GM21360 (cell line): ENCODE measurements around the gene ZNF181.
"Not testable (repeated sequence)": the region's sequence is repeated elsewhere in the genome, so short reads cannot be mapped to it uniquely, and the experiment has no call there.

ENCODE experiments used
- ATAC-seq: cut with Tn5 transposase; IDR thresholded peaks from one replicate; pipeline ENCODE4 v1.9.1; 2021; ENCODE audit warnings: mild to moderate bottlenecking, moderate library complexity; ENCODE audit not compliant: unreplicated experiment

ZNF181 gene

DNA sequence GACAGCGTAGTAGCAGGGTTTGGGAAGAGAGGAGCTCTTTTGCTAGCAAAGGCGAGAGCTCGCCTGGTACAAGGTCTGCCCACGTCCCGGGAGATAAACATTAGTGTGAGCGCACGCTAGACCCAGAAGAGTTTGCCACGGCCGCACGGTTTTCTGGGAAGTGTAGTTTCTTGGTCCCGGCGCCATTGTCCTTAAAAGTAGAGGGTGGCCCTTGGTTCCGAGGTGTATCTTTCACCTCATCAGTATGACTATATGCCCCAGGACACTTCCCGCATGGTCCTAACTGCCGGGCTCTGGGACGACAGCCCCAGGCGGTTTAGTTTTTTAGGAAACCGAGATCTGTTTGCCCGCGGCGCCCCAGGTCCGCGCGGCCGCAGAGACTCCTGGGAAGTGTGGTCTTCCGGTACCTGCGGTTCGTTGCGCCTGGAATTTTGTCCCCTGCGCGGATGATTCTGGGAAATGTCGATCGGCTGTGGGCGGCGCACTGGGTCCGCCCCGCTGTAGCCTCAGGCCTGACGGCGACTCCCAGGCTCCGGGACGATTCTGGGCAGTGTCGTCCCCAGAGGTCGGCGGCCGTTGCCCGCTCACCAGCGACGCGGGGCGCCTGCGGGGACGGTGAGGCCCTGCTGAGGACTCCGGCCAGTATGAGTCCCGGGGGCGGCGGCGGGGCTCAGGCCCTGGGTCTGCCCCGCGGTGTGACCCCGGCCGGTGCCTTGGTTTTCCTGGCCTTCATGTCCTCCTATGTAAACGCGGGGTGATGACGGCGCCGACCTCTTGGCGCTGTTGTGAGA, at the start of gene ZNF181:
ZNF181 (plus strand) TSS at position 498 of the 791 bp plus-strand sequence. CDS start 795 bp downstream, outside the sequence.
- peak; percentile 68 for ATAC-seq

DNA sequence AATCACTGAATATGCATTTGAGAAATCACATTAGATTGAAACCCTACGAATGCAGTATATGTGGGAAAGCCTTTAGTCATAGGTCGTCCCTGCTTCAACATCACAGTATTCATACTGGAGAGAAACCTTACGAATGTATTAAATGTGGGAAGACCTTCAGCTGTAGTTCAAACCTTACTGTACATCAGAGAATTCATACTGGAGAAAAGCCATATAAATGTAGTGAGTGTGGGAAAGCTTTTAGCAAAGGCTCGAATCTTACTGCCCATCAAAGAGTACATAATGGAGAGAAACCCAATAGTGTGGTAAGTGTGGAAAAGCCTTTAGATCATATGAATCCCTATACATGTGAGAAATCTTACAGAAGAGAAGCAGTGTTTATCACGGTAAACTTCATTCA, 48.8 kb upstream of the ZNF181 start:
- ATAC-seq = not testable (repeated sequence)

DNA sequence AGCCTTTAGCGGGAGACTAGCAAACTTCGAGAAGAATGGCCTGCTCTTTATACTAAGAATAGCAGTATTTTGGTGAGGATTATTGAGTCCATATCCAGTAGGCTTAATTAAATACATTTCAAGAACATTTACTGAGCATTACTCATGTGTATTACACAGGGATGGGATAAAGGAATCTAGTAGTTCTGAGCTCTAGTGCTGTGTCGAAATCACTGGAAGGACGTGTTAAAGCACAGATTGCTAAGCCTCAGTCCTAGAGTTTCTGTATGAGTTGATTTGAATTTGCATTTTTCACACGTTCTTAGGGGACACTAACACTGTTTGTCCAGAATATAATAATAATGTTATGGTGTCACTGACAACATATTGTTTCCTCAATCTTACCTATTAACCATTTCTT, 47.6 kb upstream of the ZNF181 start:
- no peak for ATAC-seq

DNA sequence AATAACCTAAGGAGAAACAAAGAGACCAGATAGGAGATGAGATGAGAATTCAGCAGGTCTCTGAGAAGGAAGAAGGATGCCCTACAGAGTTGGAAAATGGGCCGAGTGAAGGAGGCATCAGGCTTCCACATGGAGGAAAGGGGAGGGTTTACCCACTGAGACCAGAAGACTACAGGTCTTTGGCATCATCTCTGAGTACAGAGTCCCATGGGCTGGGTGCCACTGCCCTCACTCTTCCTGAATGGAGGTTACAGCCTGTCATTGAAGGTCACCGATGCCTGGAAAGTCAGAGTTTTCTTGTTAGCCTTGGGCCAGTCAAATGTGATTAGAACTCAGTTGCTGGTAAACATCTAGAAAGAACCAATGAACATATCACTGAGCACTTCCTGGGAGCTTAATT, 46.7 kb upstream of the ZNF181 start:
- no peak for ATAC-seq

DNA sequence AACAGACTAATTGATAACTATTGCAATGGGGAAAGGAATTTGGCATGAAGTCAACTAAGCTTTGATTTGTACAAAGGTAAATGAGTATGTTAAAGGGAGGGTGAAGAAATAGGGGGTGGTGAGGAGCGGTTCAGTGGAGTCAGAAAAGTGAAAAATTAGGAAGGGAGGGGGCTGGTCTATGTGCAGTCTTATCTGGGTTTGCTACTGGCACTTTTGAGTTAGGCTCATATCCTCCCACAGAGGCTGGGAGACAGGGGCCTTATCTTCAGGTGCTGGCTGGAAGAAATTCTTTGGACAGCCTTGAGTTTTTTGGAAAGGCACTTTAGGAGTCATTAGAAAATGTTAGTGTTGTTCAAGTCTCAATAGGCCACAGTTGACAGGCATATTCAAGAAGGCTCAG, 45.5 kb upstream of the ZNF181 start:
- ATAC-seq = no peak

DNA sequence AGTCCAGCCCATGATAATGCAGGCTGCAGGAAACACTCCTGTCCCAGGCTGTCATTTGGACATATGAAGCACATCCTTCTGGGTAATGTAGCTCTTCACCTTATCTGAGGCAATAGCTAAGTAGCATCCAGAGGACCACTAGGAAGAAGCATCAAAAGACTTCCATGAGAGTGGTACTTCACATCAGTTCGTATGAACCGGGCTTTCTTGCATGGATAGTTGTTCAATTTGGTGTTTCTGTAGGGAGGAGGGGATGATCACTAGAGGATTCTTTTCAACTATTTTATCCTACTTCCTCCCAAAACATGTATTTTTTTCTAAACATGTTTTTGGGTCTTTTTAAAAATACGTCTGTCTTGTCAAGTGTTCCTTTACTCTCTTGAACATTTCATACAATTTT, 43.7 kb upstream of the ZNF181 start:
- ATAC-seq = no peak

DNA sequence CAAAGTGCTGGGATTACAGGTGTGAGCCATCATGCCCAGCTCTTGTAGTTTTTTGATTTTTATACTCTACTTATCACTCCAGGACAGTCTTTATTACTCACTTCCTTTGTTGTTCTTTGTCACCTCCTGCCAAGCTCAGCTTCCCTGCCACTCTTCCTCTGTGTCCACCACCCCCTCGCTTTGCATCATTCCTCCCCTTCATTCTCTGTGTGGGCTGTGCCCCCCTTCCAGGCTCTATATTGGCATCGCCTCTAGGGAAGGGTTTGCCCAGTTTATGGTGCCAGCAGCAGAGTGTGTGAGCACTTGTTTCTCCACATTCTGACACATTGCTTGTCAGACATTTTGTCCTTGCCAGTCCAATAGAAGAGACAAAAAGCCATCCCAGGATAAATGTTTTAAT, 41.5 kb upstream of the ZNF181 start:
- no peak for ATAC-seq

DNA sequence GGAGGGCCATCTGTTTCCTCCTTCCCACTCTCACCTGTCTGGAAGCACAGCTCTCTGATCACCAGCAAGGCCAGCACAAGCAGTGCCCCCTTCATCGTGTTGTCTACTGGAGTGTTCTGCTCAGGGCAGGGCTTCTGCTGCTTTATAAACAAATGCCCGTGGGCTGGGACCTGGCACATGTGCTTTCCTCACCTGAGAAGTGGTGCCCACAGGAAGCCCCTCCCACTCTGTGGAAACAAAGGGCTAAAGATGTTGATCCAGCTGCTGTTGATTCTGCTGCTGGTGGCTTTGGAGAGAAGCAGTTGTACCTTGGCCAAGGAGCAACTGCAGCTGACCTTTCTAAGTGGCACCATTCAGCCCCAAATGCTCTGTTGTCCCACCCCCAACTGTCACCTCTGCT, 26.4 kb upstream of the ZNF181 start:
- ATAC-seq = no peak

DNA sequence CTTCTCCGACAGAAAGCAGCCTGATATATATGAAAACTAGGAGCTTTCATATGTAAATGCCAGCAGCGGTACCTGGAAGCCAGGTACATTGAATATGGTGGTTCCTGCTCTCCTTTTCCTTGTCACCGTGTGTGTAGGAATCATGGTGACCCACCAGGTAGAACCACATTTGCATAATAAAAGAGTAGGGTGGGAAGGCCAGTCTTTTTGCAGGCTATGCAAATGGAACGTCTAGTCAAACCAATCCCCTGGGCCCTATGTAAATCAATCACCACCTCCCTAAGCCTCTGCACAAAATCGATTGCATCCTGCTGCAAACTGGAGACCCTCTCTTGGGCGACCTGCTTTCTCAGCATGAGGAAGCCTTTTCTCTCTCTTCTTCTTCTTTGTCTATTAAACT, 22.2 kb upstream of the ZNF181 start:
- no peak for ATAC-seq

DNA sequence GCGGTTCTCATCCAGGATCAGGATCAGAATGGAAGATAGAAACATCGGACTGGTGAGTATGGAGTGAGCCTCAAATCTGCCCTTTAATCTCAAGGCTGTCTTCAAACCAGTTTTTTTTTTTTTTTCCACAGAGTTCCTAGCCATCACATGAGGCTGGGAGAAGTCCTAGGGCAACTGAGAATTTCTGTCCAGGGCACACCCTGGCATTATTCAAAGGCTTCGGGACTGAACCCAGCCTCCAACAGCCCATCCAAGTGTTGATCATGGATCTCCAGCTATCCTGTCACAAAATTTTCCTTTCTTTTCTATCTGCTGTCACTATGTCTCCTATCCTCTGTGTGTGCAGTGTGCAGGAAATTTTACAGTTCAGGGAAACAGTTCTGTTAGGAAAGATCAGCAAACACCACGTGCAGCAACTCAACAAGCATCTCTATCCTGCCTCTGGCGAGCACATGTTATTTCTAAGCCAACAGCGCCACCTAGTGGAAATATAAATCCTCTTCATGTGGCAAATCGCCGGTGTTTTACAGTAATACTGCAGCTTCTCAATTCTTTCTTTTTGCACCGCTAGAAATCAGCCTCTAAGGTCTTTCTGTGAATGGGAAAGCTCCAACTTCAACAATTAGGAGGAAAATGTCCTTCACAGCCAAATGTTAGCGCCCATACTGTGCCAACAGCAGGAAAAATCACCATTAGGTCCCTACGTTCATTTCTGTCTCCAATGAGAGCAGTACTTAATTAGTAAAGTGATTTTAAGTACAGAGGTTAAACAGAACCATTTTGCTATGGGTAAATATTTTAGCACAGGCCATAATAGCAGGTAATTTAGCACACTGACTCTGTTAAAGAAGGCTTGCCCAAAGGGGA, 21.4 kb upstream of the ZNF181 start:
- no peak for ATAC-seq

DNA sequence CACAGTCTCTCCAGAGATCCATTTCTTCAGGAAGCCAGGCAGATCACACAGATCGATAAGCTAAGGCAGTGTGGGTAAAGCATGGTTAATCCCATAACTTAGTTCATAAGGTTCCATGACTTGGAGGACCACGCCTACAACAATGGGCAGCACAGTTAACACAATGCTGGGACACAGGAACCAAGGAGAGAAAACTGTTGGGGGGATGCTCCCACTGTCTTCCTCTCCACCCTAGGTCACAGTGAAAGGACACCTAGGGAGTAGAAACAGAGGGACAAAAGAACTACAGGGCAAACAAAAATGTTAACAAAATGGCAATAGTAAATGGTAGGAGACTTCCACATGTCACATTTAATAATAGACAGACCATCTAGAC, 20.8 kb upstream of the ZNF181 start:
- ATAC-seq = no peak

DNA sequence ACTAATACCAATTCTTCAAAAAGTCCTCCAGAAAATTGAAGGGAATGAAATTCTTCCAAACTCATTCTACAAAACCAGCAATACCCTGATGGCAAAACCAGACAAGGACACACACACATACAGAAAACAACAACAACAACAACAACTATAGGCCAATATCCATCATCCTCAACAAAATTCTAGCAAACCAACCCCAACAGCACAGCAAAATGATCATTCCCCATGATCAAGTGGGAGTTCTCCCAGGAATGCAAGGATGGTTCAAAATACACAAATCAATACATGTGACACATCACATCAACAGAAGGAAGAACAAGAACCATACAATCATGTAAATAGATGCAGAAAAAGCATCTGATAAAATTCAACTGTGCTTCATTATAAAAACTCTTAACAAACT, 18.7 kb upstream of the ZNF181 start:
- no peak for ATAC-seq

DNA sequence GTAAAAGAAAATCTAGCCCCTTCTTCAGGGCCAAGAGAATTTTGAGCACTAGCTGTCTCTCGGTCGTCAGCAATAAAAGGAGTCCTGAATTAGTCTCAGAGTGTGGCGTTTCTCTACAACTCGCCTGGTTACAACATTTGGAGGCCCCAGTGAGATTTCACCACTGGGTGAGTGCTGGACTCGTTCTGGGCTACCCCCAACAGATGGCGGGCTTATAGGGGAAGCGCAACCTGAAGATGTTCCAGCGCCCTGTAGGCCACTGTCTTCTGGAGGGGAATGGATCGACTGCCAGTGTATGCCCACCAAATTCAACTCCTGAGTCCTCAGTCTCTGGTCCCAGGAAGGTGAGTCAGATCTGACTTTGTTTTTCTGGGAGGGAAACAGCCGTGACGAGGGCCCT, 11.7 kb upstream of the ZNF181 start:
- no peak for ATAC-seq

DNA sequence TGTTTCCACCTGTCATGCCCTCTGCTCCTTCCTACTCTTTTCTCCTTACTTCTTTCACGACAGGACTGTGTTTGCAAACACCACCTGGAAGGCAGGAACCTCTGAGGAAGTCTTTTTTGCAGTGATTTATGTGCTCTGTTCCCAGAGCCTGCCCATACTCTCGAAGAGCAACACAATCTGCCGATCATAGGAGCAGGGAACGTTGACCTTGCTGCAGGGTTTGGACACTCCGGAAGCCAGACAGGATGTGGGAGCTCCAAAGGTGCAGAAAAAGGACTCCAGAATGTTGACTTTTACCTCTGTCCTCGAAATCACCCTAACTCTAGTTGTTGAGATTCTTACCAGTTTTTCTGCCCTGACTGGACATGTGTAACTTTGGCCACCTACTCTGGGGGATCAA, 8.6 kb upstream of the ZNF181 start:
- ATAC-seq = no peak

DNA sequence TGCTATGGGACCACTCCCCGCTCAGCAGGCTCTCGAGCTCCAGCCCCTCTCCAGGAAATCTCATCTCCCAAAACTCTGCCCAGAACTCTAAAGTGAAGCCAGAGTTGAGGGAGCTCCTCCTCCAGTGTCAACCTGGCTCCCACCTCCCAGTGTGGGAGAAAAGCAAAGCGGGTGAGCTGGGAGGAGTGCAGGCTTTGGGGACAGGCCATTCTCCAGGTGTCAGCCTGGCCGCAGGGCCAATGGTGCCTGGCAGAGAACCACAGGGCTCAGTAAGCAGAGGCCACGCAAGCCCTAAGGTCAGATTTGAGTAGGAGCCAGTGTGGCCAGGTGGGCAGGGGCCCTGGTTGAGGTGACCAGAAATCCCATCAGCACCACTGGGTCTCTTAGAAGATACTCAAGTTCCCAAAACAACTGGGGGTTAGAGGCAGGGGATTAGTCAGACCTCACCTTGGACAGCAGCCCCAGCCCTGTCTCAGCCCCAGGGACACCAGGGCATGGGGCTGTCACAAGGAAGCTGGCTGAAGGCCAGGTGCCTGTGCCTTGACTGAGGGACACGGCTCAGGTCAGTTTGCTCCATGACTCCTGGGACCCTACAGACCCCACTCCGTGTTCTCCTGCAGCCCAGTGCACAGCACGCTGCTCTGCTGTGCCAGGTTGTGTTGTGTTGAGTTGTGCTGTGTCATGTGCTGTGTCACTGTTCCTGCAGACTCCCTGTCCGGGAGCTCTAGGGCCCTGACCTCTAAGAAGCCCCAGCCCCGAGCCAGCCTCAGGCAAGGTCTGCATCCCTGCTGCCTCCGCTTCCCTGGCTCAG, 2.8 kb upstream of the ZNF181 start:
- ATAC-seq = no peak

DNA sequence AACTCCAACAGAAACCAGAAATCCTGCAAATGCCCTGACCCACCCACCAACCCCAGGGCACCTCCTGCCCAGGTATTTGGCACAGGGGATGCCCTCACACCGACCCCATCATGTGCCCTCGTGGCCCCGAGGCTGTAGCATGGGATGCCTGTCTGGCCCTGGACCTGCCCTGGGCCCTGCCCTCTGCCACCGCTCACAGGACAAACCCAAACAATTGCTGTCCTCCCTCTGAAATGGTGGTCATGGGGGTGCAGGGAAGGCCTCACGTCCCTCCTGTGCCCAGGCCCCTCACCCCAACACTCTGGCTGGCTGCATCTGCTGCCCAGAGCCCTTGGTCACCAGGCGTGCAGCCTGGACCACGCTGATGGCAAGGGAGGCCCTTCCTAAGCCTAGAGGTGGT, 2.1 kb upstream of the ZNF181 start:
- no peak for ATAC-seq

DNA sequence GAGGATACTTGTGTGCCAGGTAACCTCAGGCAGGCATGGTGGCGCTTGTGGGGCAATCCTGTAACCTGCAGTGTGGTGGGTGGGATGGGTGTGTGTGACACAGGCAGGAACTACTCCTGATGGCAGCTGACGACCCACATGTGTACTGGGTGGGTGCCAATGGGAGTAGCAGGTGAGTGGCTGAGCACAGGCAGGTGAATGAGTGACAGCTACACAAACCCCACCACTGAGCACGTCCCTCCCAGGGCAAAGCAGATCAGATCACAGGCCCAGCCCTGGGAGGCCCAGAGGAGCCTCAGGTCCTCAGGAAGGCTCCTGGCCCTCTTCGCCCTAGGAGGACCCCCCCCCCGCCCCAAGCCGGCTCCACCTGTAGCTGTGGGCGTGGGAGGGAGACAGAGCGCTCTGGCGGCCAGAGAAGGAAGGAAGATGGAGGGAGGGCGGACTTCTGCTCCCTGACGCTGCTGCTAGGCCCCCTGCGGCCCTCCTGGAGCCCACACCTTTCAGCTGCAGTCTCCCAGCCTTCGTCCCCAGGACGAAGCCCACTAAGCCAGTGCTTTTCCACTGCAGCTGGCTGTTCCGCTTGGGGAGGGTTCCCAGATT, 1.3 kb upstream of the ZNF181 start:
- no peak for ATAC-seq

DNA sequence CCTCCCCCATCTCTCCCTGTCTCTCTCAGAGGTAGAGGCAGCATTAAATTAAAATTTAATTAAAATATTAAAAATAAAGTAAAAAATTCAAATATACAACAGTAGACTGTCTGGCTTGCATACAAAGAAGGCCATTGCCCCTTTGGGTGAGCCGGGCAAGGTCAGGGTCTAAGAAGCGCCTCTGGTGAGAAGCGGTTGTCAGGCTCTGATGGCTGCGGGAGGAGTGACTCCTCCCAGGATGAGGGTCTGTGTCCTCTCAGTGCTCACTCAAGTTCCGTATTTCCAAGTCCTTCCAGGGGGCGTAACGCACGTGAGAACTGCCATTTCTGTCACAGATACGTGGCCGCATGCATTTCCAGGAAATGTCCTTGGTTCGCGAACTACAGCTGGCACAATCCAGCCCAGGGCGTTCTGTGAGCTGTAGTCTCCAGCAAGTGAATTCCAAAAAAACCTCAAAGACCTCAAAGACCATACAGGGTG, 737 bp upstream of the ZNF181 start:
- ATAC-seq = peak; percentile 9

DNA sequence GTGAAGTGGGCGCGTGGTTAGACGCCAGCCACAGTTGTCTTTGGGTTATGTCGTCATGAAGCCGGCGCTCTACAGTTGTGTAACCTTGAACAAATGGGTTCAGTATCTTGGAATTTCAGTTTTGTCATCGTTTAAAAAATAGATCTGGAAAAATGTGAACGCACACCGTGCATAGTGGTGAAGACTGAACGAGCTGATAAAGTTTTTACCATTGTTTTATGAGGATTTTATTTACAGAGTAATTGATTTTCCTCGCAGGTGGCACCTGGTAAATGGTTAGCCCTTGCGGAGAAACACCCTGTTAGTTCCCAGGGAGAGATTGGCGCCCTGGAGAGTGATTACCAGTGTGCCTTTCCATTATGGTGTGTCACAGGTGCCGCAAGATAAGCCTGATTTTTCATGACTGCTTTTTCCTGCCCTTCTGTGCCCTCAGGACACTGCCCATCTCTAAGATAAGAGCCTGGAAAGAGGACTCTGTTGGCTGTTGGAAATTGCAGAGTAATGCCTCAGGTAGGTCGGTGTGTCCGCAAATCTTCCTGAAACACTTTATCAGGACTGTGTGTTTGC, 577 bp downstream of the ZNF181 start:
- no peak for ATAC-seq

DNA sequence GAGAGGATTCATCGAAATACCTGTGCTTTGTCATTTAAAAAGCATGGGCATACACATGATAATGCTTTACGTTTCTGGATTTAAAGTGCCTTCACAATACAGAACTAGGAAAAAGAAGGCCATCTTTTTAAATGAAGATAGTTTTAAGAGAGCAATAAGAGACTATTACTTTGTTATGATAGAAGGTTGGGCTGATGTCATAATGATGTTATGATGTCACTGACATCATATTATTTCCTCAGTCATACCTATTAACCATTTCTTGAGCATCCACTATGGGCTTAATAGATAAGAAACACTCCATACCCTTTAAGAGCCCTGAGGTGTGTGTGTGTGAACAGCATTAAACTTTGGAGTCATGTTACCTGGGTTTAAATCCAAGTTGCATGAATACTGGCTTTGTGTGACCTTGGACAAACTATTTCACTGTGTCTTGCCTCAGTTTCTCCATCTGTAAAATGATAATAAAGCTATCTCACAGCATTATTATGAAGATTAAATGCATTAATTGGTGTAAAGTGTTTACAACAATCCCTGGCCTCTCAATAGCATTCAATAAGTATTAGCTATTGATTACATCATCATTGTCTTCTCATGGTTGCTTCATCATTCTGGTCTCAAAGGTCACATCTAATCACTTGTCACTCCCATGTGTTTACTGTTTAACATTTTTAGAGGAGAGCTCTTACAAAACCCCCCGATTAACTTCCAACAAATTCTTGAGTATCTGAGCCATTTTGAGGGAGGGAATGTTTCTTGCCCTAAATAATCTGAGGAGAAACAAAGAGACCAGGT, 11.1 kb downstream of the ZNF181 start:
- no peak for ATAC-seq
